H9 (cell line): ENCODE results near the gene KANSL1. TPM values are rescaled to one million over a fixed set of nuclear protein-coding genes. Genes with fewer than 3 reads are reported as not detected.

Source experiments
- DNase-seq: peaks from one replicate; pipeline ENCODE4 v3.0.0-alpha.2; 2017
- H2AFZ ChIP-seq: one replicate; pipeline ENCODE4 v1.6.1; 2013; ENCODE audit warnings: mild to moderate bottlenecking, low read length, control low read depth, moderate library complexity
- H2AK5ac ChIP-seq: 2 replicates; pipeline ENCODE4 v1.6.1; 2013; ENCODE audit warnings: low read length, control low read depth, mixed read lengths; ENCODE audit not compliant: insufficient read length
- H2BK120ac ChIP-seq: one replicate; pipeline ENCODE4 v1.6.1; 2013; ENCODE audit warnings: low read depth, mild to moderate bottlenecking, low read length, control low read depth, inconsistent platforms; ENCODE audit not compliant: poor library complexity, severe bottlenecking
- H2BK12ac ChIP-seq: 2 replicates; pipeline ENCODE4 v1.6.1; 2013; ENCODE audit warnings: low read length, control low read depth, mixed read lengths, low read depth; ENCODE audit not compliant: insufficient read length
- H2BK15ac ChIP-seq: 2 replicates; pipeline ENCODE4 v1.6.1; 2013; ENCODE audit warnings: low read depth, low read length, control low read depth
- H2BK20ac ChIP-seq: one replicate; pipeline ENCODE4 v1.6.1; 2013; ENCODE audit warnings: low read depth, mild to moderate bottlenecking, low read length, control low read depth, inconsistent platforms; ENCODE audit not compliant: poor library complexity, severe bottlenecking
- H2BK5ac ChIP-seq: 2 replicates; pipeline ENCODE4 v1.6.1; 2013; ENCODE audit warnings: low read length, control low read depth, mixed read lengths; ENCODE audit not compliant: insufficient read length
- H3K14ac ChIP-seq: 2 replicates; pipeline ENCODE4 v1.6.1; 2013; ENCODE audit warnings: low read length, control low read depth; ENCODE audit not compliant: insufficient read depth
- H3K18ac ChIP-seq: 2 replicates; pipeline ENCODE4 v1.6.1; 2013; ENCODE audit warnings: low read depth, mild to moderate bottlenecking, mixed read lengths, low read length, control low read depth; ENCODE audit not compliant: insufficient read length
- H3K23ac ChIP-seq: 2 replicates; pipeline ENCODE4 v1.6.1; 2013; ENCODE audit warnings: low read length, control low read depth, mixed read lengths, low read depth; ENCODE audit not compliant: insufficient read length
- H3K23me2 ChIP-seq: 2 replicates; pipeline ENCODE4 v1.6.1; 2013; ENCODE audit warnings: low read depth, mild to moderate bottlenecking, mixed read lengths, low read length, control low read depth; ENCODE audit not compliant: insufficient read length, poor library complexity, severe bottlenecking
- H3K27ac ChIP-seq: 2 replicates; pipeline ENCODE4 v1.5.1; 2013; ENCODE audit warnings: low read length, control low read depth, mixed read lengths, low read depth; ENCODE audit not compliant: insufficient read length
- H3K27me3 ChIP-seq: 2 replicates; pipeline ENCODE4 v1.6.1; 2013; ENCODE audit warnings: low read length, control low read depth, inconsistent platforms; ENCODE audit not compliant: insufficient read depth
- H3K4ac ChIP-seq: 2 replicates; pipeline ENCODE4 v1.6.1; 2013; ENCODE audit warnings: low read depth, mild to moderate bottlenecking, control low read depth, inconsistent platforms, low read length, moderate library complexity
- H3K4me1 ChIP-seq: 2 replicates; pipeline ENCODE4 v1.6.1; 2013; ENCODE audit warnings: low read length, control low read depth, inconsistent platforms; ENCODE audit not compliant: insufficient read depth
- H3K4me2 ChIP-seq: 2 replicates; pipeline ENCODE4 v1.6.1; 2013; ENCODE audit warnings: low read length, control low read depth, mixed read lengths; ENCODE audit not compliant: insufficient read length, insufficient read depth
- H3K56ac ChIP-seq: 2 replicates; pipeline ENCODE4 v1.6.1; 2013; ENCODE audit warnings: low read depth, mild to moderate bottlenecking, mixed read lengths, low read length, control low read depth; ENCODE audit not compliant: insufficient read length
- H3K79me1 ChIP-seq: 2 replicates; pipeline ENCODE4 v1.6.1; 2013; ENCODE audit warnings: low read depth, mild to moderate bottlenecking, moderate library complexity, low read length, control low read depth, inconsistent platforms; ENCODE audit not compliant: insufficient read depth, poor library complexity, severe bottlenecking
- H3K79me2 ChIP-seq: 2 replicates; pipeline ENCODE4 v1.6.1; 2013; ENCODE audit warnings: low read length, control low read depth, inconsistent platforms; ENCODE audit not compliant: insufficient read depth
- H3K9ac ChIP-seq: 2 replicates; pipeline ENCODE4 v1.6.1; 2013; ENCODE audit warnings: low read length, control low read depth, mixed read lengths; ENCODE audit not compliant: insufficient read length; ENCODE audit errors: extremely low read depth
- H3K9me3 ChIP-seq: one replicate; pipeline ENCODE4 v1.6.1; 2013; ENCODE audit warnings: low read depth, low read length, inconsistent platforms; ENCODE audit not compliant: control insufficient read depth
- H3T11ph ChIP-seq: one replicate; pipeline ENCODE4 v1.6.1; 2013; ENCODE audit warnings: mild to moderate bottlenecking, low read length, control low read depth, inconsistent platforms
- H4K20me1 ChIP-seq: one replicate; pipeline ENCODE4 v1.6.1; 2013; ENCODE audit not compliant: control insufficient read depth, insufficient read length, insufficient read depth
- H4K5ac ChIP-seq: 2 replicates; pipeline ENCODE4 v1.6.1; 2013; ENCODE audit warnings: low read depth, mild to moderate bottlenecking, mixed read lengths, low read length, control low read depth; ENCODE audit not compliant: insufficient read length
- H4K8ac ChIP-seq: replicated peaks from 2 replicates; pipeline ENCODE4 v1.6.1; 2013; ENCODE audit warnings: low read length, control low read depth, mixed read lengths, low read depth; ENCODE audit not compliant: insufficient read length
- H4K91ac ChIP-seq: 2 replicates; pipeline ENCODE4 v1.6.1; 2013; ENCODE audit warnings: low read depth, mild to moderate bottlenecking, moderate library complexity, mixed read lengths, low read length, control low read depth; ENCODE audit not compliant: insufficient read length
- H3K27ac Mint-ChIP-seq, 3 experiments: 2 replicates in 2 of 3; 3 replicates in 1 of 3; pipeline ENCODE4 v1.8.0; 2020 to 2021; ENCODE audit warnings: mixed read lengths in 3 of 3, mild to moderate bottlenecking in 1 of 3, moderate library complexity in 1 of 3
- H3K27me3 Mint-ChIP-seq: 2 replicates; pipeline ENCODE4 v1.8.0; 2021; ENCODE audit warnings: low read depth, mild to moderate bottlenecking, moderate library complexity, mixed read lengths
- H3K36me3 Mint-ChIP-seq, 3 experiments: 2 replicates in 2 of 3; 3 replicates in 1 of 3; pipeline ENCODE4 v1.8.0; 2020 to 2021; ENCODE audit warnings: low read depth in 3 of 3, mixed read lengths in 3 of 3; ENCODE audit not compliant: insufficient read depth in 1 of 3
- H3K4me1 Mint-ChIP-seq, 2 experiments: 2 replicates each; pipeline ENCODE4 v1.8.0; 2020; ENCODE audit warnings: mixed read lengths in 2 of 2
- H3K4me3 Mint-ChIP-seq, 2 experiments: 2 replicates in 1 of 2; 3 replicates in 1 of 2; pipeline ENCODE4 v1.8.0; 2020 to 2021; ENCODE audit warnings: mild to moderate bottlenecking in 2 of 2, mixed read lengths in 2 of 2, moderate library complexity in 1 of 2
- H3K9me3 Mint-ChIP-seq, 2 experiments: 2 replicates in 1 of 2; 3 replicates in 1 of 2; pipeline ENCODE4 v1.8.0; 2020; ENCODE audit warnings: mild to moderate bottlenecking in 2 of 2, mixed read lengths in 2 of 2, moderate library complexity in 1 of 2
- CTCF ChIP-seq: fragments of 200-600 bp; sonication (generic); conservative IDR thresholded peaks from 3 replicates; pipeline ENCODE4 v1.8.0; 2021; ENCODE audit warnings: antibody characterized with exemption, mild to moderate bottlenecking
- WGBS: extraction: QIAGEN DNeasy Blood & Tissue Kit; methylation state at CpG from one replicate; pipeline ENCODE4 v1.1.7; 2013; ENCODE audit warnings: missing lambda C conversion rate, low lambda C conversion rate, mixed read lengths; ENCODE audit not compliant: insufficient read length; ENCODE audit errors: extremely low coverage; 5-methylcytosine and 5-hydroxymethylcytosine counted together
- total RNA-seq: library from RNA; stranded (reverse); gene quantifications from 2 replicates; pipeline ENCODE4 v1.2.1, GENCODE V29; 2021

KANSL1 gene
- total RNA-seq, 1 experiment from 2014 or later = 114 TPM

- Histone ChIP-seq H3K27ac (no peak overlapping the region), H2AK5ac (no peak overlapping the region), H3K79me1 (no peaks in the 10 kb centered on the region), H3K4me1 (no peaks in the 10 kb centered on the region), H2BK20ac (no peak overlapping the region), H2AFZ (no peak overlapping the region), H3T11ph (no peak overlapping the region), H3K79me2 (no peaks in the 10 kb centered on the region), H4K5ac (no peak overlapping the region), H2BK12ac (no peak overlapping the region), H3K18ac (no peak overlapping the region), H3K4me2 (no peak overlapping the region), H3K27me3 (no peaks in the 10 kb centered on the region), H3K9ac (no peak overlapping the region), H2BK5ac (no peak overlapping the region), H3K23me2 (no peaks in the 10 kb centered on the region), H4K8ac (no peak overlapping the region), H3K23ac (no peak overlapping the region), H3K9me3 (no peaks in the 10 kb centered on the region), H3K14ac (no peak overlapping the region), H3K56ac (no peak overlapping the region), H4K20me1 (no peaks in the 10 kb centered on the region), H2BK15ac (no peak overlapping the region), H4K91ac (no peak overlapping the region), H3K4ac (no peak overlapping the region), H2BK120ac (no peak overlapping the region)
- no peak for DNase-seq
- TF ChIP-seq CTCF = no peak
- Mint-ChIP-seq H3K27ac (no peak overlapping the region), H3K9me3 (peaks cover 4 to 7% of the 10 kb centered on the region in 2 experiments; a peak in 3 of 5 replicates), H3K4me1 (peaks cover 9 to 13% of the 10 kb centered on the region in 2 experiments), H3K27me3 (peaks cover 4% of the 10 kb centered on the region; the same call in 1 of the 2 replicates), H3K36me3 (no peaks in the 10 kb centered on the region), H3K4me3 (no peak overlapping the region)
- no CpG with 5 or more reads among the region's 6 CpGs for WGBS
Measured at GRCh38 chr17:45992175-45992574, 201.1 kb downstream of the KANSL1 start.
